ENCODE results near the gene MEF2C.

GRCh38 chr5:88799938-88800535 is 82.9 kb downstream of the MEF2C start:
- TF ChIP-seq EP300 (IDR thresholded peaks at IDR 0.05) (no peak), CTCF (IDR thresholded peaks at IDR 0.05) (no peak), POLR2AphosphoS5 (IDR thresholded peaks at IDR 0.05) (no peak)

Data from stomach (tissue), 4 donors.